ENCODE measurements around the gene CLIC6.

The CLIC6 gene

GRCh38 chr21:34668803-34669148 lies at the start of gene CLIC6:
TSS of gene CLIC6 (plus strand) at chr21:34668994. CDS start at chr21:34669389, 395 bp downstream.
- in situ Hi-C loops (cut with HindIII; ENCODE audit: low sequenced_read_pairs): no loop called here

GRCh38 chr21:34619841-34620665 lies 48.7 kb upstream of the CLIC6 start:
- in situ Hi-C loops (cut with HindIII; ENCODE audit: low sequenced_read_pairs): no loop called here

- in situ Hi-C loops (cut with HindIII; ENCODE audit: low sequenced_read_pairs): no loop called here
Measured at GRCh38 chr21:34621434-34622350, 47.1 kb upstream of the CLIC6 start.

GRCh38 chr21:34623516-34623915 lies 45.3 kb upstream of the CLIC6 start:
- in situ Hi-C loops (cut with HindIII; ENCODE audit: low sequenced_read_pairs): no loop called here

GRCh38 chr21:34625030-34625593 lies 43.7 kb upstream of the CLIC6 start:
- in situ Hi-C loops (cut with HindIII; ENCODE audit: low sequenced_read_pairs): no loop called here

- in situ Hi-C loops (cut with HindIII; ENCODE audit: low sequenced_read_pairs): no loop called here
Measured at GRCh38 chr21:34626131-34626530, 42.7 kb upstream of the CLIC6 start.

GRCh38 chr21:34630536-34631143 lies 38.2 kb upstream of the CLIC6 start:
- in situ Hi-C loops (cut with HindIII; ENCODE audit: low sequenced_read_pairs): no loop called here

- in situ Hi-C loops (cut with HindIII; ENCODE audit: low sequenced_read_pairs): no loop called here
Measured at GRCh38 chr21:34632498-34632897, 36.3 kb upstream of the CLIC6 start.

GRCh38 chr21:34635307-34635706 lies 33.5 kb upstream of the CLIC6 start:
- in situ Hi-C loops (cut with HindIII; ENCODE audit: low sequenced_read_pairs): no loop called here

GRCh38 chr21:34636961-34637360 lies 31.8 kb upstream of the CLIC6 start:
- in situ Hi-C loops (cut with HindIII; ENCODE audit: low sequenced_read_pairs): no loop called here

- in situ Hi-C loops (cut with HindIII; ENCODE audit: low sequenced_read_pairs): no loop called here
Measured at GRCh38 chr21:34639250-34639649, 29.5 kb upstream of the CLIC6 start.

GRCh38 chr21:34639882-34640788 lies 28.7 kb upstream of the CLIC6 start:
- in situ Hi-C loops (cut with HindIII; ENCODE audit: low sequenced_read_pairs): no loop called here

- in situ Hi-C loops (cut with HindIII; ENCODE audit: low sequenced_read_pairs): no loop called here
Measured at GRCh38 chr21:34640858-34641257, 27.9 kb upstream of the CLIC6 start.

GRCh38 chr21:34642211-34643075 lies 26.4 kb upstream of the CLIC6 start:
- in situ Hi-C loops (cut with HindIII; ENCODE audit: low sequenced_read_pairs): no loop called here

- in situ Hi-C loops (cut with HindIII; ENCODE audit: low sequenced_read_pairs): no loop called here
Measured at GRCh38 chr21:34644825-34645224, 24.0 kb upstream of the CLIC6 start.

- in situ Hi-C loops (cut with HindIII; ENCODE audit: low sequenced_read_pairs): no loop called here
Measured at GRCh38 chr21:34647555-34647954, 21.2 kb upstream of the CLIC6 start.

GRCh38 chr21:34648739-34649297 lies 20.0 kb upstream of the CLIC6 start:
- in situ Hi-C loops (cut with HindIII; ENCODE audit: low sequenced_read_pairs): no loop called here

- in situ Hi-C loops (cut with HindIII; ENCODE audit: low sequenced_read_pairs): no loop called here
Measured at GRCh38 chr21:34649400-34649799, 19.4 kb upstream of the CLIC6 start.
